Suprapubic skin (tissue), 3 donors: ENCODE measurements around the gene FKBP10.

Experiments used
- CTCF ChIP-seq, 2 donors: fragments of 200-600 bp in 1 of 2; fragments of 450-650 bp in 1 of 2; sonication (generic) in 1 of 2; IDR thresholded peaks; one replicate each; pipeline ENCODE4 v1.5.1; 2016 to 2019; ENCODE audit warnings: antibody characterized with exemption in 2 of 2, mild to moderate bottlenecking in 1 of 2, moderate library complexity in 1 of 2
- POLR2AphosphoS5 ChIP-seq, 3 donors: sonication (generic); formaldehyde crosslinking; IDR thresholded peaks; one replicate each; pipeline ENCODE4 v1.6.1; 2017; ENCODE audit warnings: antibody characterized with exemption in 3 of 3

DNA sequence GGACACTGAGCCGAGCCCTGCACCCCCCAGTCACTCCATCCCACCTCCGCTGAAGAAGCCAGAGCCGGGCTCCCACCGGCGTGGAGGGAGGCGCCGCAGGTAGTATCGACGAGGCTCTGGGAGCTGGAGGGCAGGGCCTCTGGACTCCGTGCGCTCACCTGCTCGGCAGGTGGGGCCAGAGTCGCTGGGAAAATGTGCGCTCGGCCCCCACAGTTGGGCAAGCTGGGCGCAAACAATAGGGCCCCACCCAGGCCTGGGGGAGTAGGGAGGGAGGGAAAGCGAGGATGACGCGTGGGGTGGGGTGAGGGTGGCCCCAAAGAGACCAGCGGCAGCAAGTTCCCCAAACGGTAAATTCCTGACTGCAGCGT lies 27.0 kb upstream of the FKBP10 start:
- peak in 2 of 3 donors; percentile 50 to 60 for TF ChIP-seq POLR2AphosphoS5 (IDR thresholded peaks at IDR 0.05)
- no peak for TF ChIP-seq CTCF (IDR thresholded peaks at IDR 0.05)
